ENCODE measurements around the gene HDGF.

The HDGF gene

GRCh38 chr1:156698995-156699394, 52.5 kb downstream of the HDGF start:
- DNase-seq (ENCODE audit: low read depth in 2 of 2), result no peak

DNA sequence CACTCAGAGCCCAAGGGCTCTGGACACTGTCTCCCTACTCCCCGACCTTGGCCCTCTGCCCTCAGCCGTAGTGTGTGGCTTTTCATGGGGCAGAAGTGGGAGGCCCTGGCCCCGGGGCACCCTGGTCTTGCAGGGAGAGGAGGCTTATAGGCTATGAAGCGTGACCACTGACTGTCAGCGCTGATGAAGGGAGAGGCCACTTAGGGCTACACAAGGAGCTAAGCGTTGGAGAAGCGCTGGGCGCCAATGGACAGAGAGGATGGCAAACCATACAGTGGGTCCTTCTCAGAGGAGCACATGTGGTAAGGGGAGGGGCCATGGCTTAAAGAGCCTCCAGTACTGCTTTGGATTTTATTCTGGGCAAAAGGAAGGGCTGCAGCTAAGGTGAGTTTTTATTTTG, 54.0 kb downstream of the HDGF start:
- no peak for DNase-seq (ENCODE audit: low read depth in 2 of 2)

GRCh38 chr1:156696755-156697154, 54.7 kb downstream of the HDGF start:
- DNase-seq (ENCODE audit: low read depth in 2 of 2), result no peak

DNA sequence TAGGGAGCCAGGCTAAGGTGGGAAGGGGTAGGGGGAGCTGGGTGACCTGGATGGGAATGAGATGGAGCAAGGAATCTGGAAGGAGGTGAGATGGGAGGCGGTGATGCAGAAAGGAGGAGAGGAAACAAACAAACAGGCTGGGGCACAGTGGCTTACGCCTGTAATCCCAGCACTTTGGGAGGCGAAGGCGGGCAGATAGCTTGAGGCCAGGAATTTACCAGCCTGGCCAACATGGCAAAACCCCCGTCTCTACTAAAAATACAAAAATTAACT, 56.8 kb downstream of the HDGF start:
- no peak for DNase-seq (ENCODE audit: low read depth in 2 of 2)

DNA sequence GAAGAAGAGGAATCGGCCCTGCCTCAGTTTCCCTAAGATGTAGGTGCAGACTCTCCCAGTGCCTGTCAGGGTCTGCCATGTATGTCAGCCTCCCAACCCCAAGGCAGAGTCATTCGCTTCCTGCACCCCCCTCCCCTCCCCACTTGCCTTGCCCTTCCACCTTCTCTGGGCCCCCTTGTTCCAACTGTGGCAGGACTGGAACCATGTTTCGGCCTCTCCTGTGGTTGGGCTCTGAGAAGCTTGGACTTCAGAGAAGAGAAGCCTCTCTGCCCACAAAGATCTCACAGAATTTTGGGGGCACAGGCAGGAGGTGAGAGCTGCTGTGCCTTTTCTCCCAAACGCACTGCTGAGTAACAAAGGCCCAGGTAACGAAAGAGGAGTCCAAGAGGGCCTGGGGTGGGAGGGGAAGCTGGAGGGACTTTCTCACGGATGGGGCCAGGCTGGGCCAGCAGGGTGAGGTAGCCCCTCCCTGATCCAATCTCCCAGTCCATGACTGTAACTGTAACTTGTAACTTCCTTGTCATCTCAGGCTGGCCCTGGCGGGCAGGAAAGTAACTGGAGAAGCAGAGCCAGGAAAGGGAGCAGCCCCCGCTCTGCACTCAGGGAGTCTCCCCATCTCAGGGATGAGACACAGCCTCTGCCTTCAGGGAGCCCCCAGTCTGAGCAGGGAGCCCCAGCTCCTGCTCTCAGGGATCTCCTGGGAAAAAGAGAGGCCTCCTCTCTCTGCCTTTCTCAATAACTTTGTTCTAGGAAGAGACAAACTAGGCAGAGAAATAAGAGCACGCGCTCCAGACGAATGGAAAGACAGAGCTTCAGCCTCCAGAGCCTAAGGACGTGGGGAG, 57.4 kb downstream of the HDGF start:
- DNase-seq (ENCODE audit: low read depth in 2 of 2), result no peak

DNA sequence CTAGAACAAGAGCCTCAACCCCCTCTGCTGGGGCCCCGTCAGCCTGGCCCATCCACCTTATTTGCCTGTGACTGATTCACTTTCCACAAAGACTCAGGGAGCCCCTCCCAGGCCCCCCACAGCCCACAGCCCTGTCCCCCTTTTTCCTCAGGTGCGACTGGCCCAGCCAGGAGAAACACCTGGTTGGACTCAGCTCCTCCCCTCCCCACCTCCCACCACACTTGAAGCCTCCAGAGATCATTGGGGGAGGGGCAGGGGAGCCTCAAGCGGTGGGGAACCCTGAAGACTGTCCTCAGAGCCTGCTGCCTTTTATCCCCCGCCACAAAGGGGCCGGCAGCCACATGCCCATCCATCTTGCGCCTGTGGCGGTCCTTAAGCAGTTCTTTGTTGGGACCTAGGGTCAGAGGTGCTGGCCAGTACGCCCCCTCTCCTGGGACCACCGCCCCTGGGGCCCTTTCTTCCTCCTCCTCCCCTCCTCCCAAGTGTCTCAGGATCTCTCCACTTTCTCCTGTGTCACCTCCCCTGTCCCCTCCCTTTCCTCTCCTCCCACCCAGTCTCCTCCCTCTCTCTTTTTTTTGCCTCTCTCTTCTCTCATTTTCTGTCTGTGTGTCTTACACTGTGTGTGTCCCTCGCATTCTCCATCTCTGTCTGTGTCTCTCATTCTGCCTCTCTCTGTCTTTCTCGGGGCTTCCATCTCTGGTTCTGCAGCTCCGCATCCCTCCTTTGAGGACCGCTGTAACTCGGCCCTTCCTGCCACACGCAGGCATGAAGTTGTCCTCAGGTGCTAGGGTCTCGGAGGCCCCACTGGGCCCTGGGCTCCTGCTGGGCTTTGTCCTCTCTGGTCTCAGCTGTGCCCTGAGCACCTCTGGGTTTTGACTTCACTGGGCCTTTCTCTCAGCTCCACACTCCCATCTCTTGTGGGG, 58.3 kb downstream of the HDGF start:
- no peak for DNase-seq (ENCODE audit: low read depth in 2 of 2)

- DNase-seq (ENCODE audit: low read depth in 2 of 2), result no peak
These were observed 59.0 kb downstream of the HDGF start for GRCh38 chr1:156692441-156692924.
